GM18508 (cell line): ENCODE results near the gene STK11.

Experiments
- ATAC-seq: cut with Tn5 transposase; IDR thresholded peaks from one replicate; pipeline ENCODE4 v1.9.1; 2021; ENCODE audit warnings: moderate number of reproducible peaks; ENCODE audit not compliant: insufficient read depth, unreplicated experiment

Gene STK11

GRCh38 chr19:1205114-1206099 is at the start of gene STK11:
TSS of gene STK11 (plus strand) at chr19:1205778. CDS start at chr19:1206914, 1,136 bp downstream.
- peak; percentile 53 for ATAC-seq

GRCh38 chr19:1156305-1156801 is 49.2 kb upstream of the STK11 start:
- no peak for ATAC-seq

- no peak for ATAC-seq
Measured at GRCh38 chr19:1156830-1157615, 48.6 kb upstream of the STK11 start.

- no peak for ATAC-seq
Measured at GRCh38 chr19:1157931-1158884, 47.4 kb upstream of the STK11 start.

- no peak for ATAC-seq
Measured at GRCh38 chr19:1158885-1159448, 46.6 kb upstream of the STK11 start.

- no peak for ATAC-seq
Measured at GRCh38 chr19:1159864-1160595, 45.5 kb upstream of the STK11 start.

GRCh38 chr19:1161716-1162115 is 43.9 kb upstream of the STK11 start:
- no peak for ATAC-seq

GRCh38 chr19:1162404-1163282 is 42.9 kb upstream of the STK11 start:
- ATAC-seq, result no peak

GRCh38 chr19:1163283-1163933 is 42.2 kb upstream of the STK11 start:
- ATAC-seq, result no peak

GRCh38 chr19:1163934-1164683 is 41.5 kb upstream of the STK11 start:
- no peak for ATAC-seq

GRCh38 chr19:1164684-1165531 is 40.7 kb upstream of the STK11 start:
- no peak for ATAC-seq

GRCh38 chr19:1166872-1167573 is 38.6 kb upstream of the STK11 start:
- no peak for ATAC-seq

GRCh38 chr19:1167687-1168571 is 37.6 kb upstream of the STK11 start:
- no peak for ATAC-seq
